K562 (cell line): ENCODE results near the gene CPN2. TPM values are rescaled to one million over a fixed set of nuclear protein-coding genes. Genes with fewer than 3 reads are reported as not detected.

Experiments used
- JUND ChIP-seq, 2 experiments: IDR thresholded peaks; 2 replicates in 1 of 2; 3 replicates in 1 of 2; pipeline ENCODE4 v1.6.1; 2011; ENCODE audit warnings: borderline replicate concordance in 2 of 2, low read depth in 2 of 2, low read length in 2 of 2, improper control_type of control experiment in 1 of 2, missing biosample characterization in 1 of 2, missing genetic modification characterization in 1 of 2, missing genetic modification reagents in 1 of 2
- MAX ChIP-seq: sonication (generic); formaldehyde crosslinking; IDR thresholded peaks from 2 replicates; pipeline ENCODE4 v1.9.0; 2022; ENCODE audit warnings: mild to moderate bottlenecking, missing genetic modification reagents
- MITF ChIP-seq: IDR thresholded peaks from 2 replicates; pipeline ENCODE4 v1.6.1; 2014; ENCODE audit warnings: antibody characterized with exemption
- NFE2L1 ChIP-seq: fragments of 450-650 bp; IDR thresholded peaks from 2 replicates; pipeline ENCODE4 v1.6.1; 2016; ENCODE audit warnings: missing genetic modification characterization, low read depth, mild to moderate bottlenecking, missing compliant biosample characterization, moderate library complexity, borderline replicate concordance
- NR4A1 ChIP-seq, 2 experiments: fragments of 250-450 bp in 1 of 2; fragments of 450-650 bp in 1 of 2; sonication (Bioruptor Pico) in 1 of 2; IDR thresholded peaks; 2 replicates each; pipeline versions ENCODE4 v1.4.0 to v1.6.1; 2016 to 2020; ENCODE audit warnings: mild to moderate bottlenecking in 2 of 2, missing compliant biosample characterization in 1 of 2, missing genetic modification characterization in 1 of 2, moderate library complexity in 1 of 2
- PHB ChIP-seq: fragments of 250-450 bp; sonication (Bioruptor Pico); IDR thresholded peaks from 2 replicates; pipeline ENCODE4 v1.5.0; 2021
- SAP30 ChIP-seq: fragments of 200-600 bp; sonication (generic); IDR thresholded peaks from 2 replicates; pipeline ENCODE4 v1.6.1; 2012; ENCODE audit warnings: borderline replicate concordance, low read depth, mild to moderate bottlenecking, moderate library complexity, low read length, control low read depth, inconsistent platforms; ENCODE audit not compliant: insufficient read depth, poor library complexity, severe bottlenecking
- TCF7 ChIP-seq: sonication (generic); IDR thresholded peaks from 2 replicates; pipeline ENCODE4 v1.6.1; 2016; ENCODE audit warnings: antibody characterized with exemption, borderline replicate concordance
- TGIF2 ChIP-seq: sonication (generic); formaldehyde crosslinking; IDR thresholded peaks from 2 replicates; pipeline ENCODE4 v1.8.1; 2022; ENCODE audit warnings: mild to moderate bottlenecking, missing genetic modification reagents, moderate library complexity
- U2AF1 ChIP-seq: fragments of 200-400 bp; formaldehyde crosslinking; optimal IDR thresholded peaks from 2 replicates; pipeline ENCODE3; 2017; ENCODE audit warnings: mild to moderate bottlenecking, low read depth, low read length, moderate library complexity
- ZBTB8A ChIP-seq: fragments of 450-650 bp; IDR thresholded peaks from 2 replicates; pipeline ENCODE4 v1.6.1; 2018; ENCODE audit warnings: mild to moderate bottlenecking, moderate library complexity; ENCODE audit not compliant: partially characterized antibody
- ZFP91 ChIP-seq: sonication (generic); formaldehyde crosslinking; IDR thresholded peaks from 2 replicates; pipeline ENCODE4 v1.8.0; 2022; ENCODE audit warnings: mild to moderate bottlenecking, missing genetic modification reagents
- ZHX1 ChIP-seq: fragments of 150-350 bp; conservative IDR thresholded peaks from 2 replicates; pipeline ENCODE4 v1.6.1; 2014; ENCODE audit warnings: low read length
- ZNF431 ChIP-seq: sonication (generic); formaldehyde crosslinking; IDR thresholded peaks from 2 replicates; pipeline ENCODE4 v1.8.0; 2022; ENCODE audit warnings: mild to moderate bottlenecking, missing genetic modification reagents
- ZNF655 ChIP-seq: fragments of 250-450 bp; sonication (Bioruptor Pico); IDR thresholded peaks from 2 replicates; pipeline ENCODE4 v1.5.0; 2021
- ZNF778 ChIP-seq: fragments of 450-650 bp; formaldehyde crosslinking; IDR thresholded peaks from 2 replicates; pipeline ENCODE4 v1.4.0; 2020; ENCODE audit warnings: mild to moderate bottlenecking, moderate library complexity
- polyA plus RNA-seq, 8 experiments: library from polyadenylated mRNA; depleted of rRNA in 4 of 8; stranded (reverse) in 5 of 8; unstranded in 3 of 8; fragments of >200 nt; fragmentation: Nextera tagmentation in 2 of 8; fragmentation: Illumina TruSeq in 1 of 8; extraction: Ambion mirVana in 2 of 8; extraction: Trizol in 1 of 8; gene quantifications; 2 replicates each; pipeline versions ENCODE4 v1.2.1 to v1.2.3, GENCODE V29; 2011 to 2014; ENCODE audit warnings: inconsistent platforms in 1 of 8, missing spikeins in 1 of 8
- total RNA-seq, 7 experiments: library from RNA; depleted of rRNA in 6 of 7; stranded (reverse); fragments of >200 nt in 6 of 7; fragmentation: Illumina TruSeq in 2 of 7; extraction: Trizol in 2 of 7; gene quantifications; 2 replicates each; pipeline versions ENCODE4 v1.2.1 to v1.2.3, GENCODE V29; 2011 to 2021; ENCODE audit warnings: low replicate concordance in 1 of 7

Gene CPN2
- total and polyA plus RNA-seq, 9 of the 15 experiments (the other 6 are each of a cell fraction or from before 2014, with no cell fraction given), result not detected

GRCh38 chr3:194333212-194333980, 17.7 kb downstream of the CPN2 start (continued):
- no peak for TF ChIP-seq ZHX1
- TF ChIP-seq NFE2L1, result no peak
- TF ChIP-seq SAP30, result no peak
- TF ChIP-seq TCF7, result no peak
- TF ChIP-seq ZBTB8A, result no peak
- no peak for TF ChIP-seq U2AF1
- 0 out of 2 replicates have a peak, but pooled peaks have one; percentile 46 for TF ChIP-seq ZNF431 (CRISPR knock-in tag)
- TF ChIP-seq MITF, result no peak
- peak; percentile 6; the same call in 1 of the 2 replicates for TF ChIP-seq NR4A1 (CRISPR knock-in tag; IDR thresholded peaks at IDR 0.05)
- no peak for TF ChIP-seq NR4A1 (tag; IDR thresholded peaks at IDR 0.05)
- TF ChIP-seq TGIF2 (CRISPR knock-in tag), result no peak
- no peak for TF ChIP-seq ZNF778 (CRISPR knock-in tag)
- TF ChIP-seq ZFP91, result no peak
- no peak for TF ChIP-seq ZNF655 (CRISPR knock-in tag)
- no peak for TF ChIP-seq PHB (CRISPR knock-in tag)
- TF ChIP-seq MAX, result peak; percentile 95
- TF ChIP-seq JUND (IDR thresholded peaks at IDR 0.05; ENCODE audit: borderline replicate concordance, low read depth, low read length), result no peak; the same call in 1 of the 2 replicates
- TF ChIP-seq JUND (tag; IDR thresholded peaks at IDR 0.05; ENCODE audit: borderline replicate concordance, low read depth, low read length), result no peak; the same call in 2 of the 3 replicates
